GM19025 (cell line): ENCODE data around the gene ERI3.

Source experiments
- ATAC-seq: cut with Tn5 transposase; IDR thresholded peaks from one replicate; pipeline ENCODE4 v1.9.1; 2021; ENCODE audit warnings: mild to moderate bottlenecking, low read depth, moderate library complexity; ENCODE audit not compliant: unreplicated experiment

Gene ERI3

DNA sequence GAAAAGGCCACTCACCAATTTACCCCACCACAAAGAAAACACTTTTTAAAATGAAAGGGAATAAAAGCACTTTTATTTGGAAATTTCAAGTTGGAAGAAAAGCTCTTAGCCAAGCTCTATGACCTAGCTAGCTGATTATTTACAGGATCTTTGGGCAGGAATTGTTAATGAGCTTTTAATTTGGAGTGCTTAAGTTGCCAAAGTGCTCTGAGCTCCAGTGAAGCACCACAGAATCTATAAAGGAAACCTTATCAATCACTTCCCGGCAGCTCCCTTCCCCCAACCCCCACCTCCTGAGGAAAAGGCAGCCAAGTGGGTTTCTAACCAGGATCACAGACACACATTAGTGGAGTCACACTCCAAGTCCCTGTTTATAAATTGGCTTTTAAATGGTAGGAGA lies 1.5 kb downstream of the ERI3 start:
- no peak for ATAC-seq

DNA sequence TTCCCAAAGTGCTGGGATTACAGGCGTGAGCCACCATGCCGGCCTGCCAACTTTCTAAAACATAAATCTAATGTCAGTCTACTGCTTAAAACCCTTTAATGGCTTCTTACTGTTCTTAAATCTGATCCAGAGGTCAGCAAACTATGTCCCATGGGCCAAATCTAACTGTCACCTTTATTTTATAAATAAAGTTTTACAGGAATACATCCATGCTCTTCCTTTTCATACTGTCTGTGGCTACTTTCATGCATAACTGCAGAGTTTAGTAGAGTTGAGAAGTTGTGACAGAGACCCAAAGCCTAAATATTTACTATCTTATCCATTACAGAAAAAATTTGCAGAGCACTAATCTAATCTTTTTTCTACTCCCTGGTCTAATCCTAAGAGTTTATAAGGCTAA lies 3.8 kb downstream of the ERI3 start:
- ATAC-seq = no peak

DNA sequence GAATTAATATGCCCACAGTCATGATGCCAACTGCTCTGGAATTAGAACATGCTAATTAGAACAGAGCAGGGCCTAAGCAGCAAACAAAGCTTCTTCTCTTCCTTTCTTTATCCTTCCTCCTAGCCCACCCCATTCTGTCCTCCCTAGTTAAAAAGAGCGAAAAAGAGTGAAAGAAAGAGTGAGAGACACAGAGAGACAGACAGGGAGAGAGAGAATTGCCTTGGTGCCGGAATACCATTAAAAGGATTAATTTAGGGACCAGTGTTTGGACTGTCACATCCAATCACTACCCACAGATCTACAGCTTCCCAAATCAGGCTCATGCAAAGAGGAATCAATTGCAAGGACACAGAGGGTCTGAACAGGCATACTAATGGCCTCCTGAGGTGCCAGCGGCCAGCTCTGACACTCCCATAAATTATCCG lies 7.0 kb downstream of the ERI3 start:
- ATAC-seq = no peak

DNA sequence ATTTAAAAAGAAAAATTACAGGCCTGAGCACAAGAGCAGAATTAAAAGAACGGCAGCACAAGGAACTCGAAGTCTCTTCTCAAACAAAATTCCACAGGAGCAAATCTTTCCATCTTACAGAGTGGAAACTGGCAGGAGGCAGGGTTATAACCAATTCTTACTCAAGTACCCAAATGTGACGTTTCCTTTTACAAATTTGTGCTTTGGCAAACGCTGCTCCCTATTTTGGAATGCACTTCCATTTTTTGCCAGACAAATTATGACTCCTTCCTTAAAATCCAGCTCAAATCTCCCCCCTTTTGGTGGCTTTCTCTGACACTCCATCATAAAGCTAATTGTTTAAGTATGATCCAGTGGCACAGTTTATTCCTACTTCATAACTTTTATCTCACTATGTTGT lies 7.8 kb downstream of the ERI3 start:
- ATAC-seq = no peak

DNA sequence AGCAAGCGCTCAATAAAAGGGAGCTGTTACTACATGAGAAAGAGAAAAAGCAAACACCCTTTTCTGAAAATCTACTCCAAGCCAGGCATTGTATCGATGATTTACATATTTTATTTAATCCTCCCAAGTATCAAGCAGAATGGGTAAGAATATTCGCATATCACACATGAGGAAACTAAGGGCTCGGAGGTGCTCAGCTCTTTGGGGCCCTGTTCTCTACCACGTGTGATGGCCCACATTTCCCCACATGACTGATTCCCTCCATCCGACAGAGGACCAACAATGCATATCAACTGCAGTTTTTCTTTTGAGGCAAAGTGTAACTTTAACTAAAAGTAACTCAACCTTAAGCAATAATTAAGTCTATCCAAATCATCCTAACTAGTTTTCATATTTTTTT lies 8.2 kb downstream of the ERI3 start:
- no peak for ATAC-seq

DNA sequence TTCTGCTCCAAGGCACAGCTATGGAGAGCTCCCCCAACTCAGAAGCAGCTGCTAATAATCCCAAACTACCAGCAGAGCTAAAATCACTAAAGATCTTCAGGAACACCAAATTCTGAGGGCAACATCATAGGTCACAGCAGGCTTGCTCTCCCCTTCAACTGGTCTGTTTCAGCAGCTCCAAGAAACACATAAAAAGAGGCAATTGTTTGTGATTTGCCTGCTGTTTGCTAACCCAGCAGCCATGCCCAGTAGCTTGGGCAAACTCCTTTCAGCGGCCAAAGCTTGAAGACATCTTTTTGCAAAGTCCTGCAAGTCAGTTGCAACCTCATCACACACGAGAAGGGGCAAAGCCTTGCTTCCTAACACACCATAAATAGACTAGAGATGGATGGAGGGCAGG lies 8.9 kb downstream of the ERI3 start:
- ATAC-seq = no peak

DNA sequence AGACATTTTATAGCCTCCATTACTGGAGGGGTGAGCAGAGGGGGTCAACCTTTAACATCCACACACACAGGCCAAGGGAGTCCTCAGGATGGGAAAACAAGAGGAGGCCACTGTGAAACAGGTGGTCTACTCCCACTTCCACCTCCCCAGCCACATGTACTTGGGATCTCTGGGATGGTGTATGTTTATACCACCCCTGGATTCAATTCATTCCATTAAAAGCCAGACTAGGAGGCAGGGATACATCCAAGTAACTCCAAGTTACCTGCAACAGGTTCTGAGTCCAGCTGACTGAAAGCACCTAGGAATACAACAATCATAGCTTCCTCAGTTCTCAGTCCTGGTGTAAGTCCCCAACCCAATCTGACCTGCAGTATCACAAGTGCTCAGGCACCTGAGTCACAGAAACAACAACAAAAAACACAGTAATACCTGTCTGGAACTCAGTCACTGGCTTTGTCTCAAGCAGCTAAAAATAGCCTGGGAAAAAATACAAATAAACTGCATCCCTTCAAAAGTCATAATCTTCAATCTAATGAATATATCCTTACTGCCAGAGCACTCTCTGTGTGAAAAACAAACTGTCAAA lies 9.8 kb downstream of the ERI3 start:
- ATAC-seq = no peak

DNA sequence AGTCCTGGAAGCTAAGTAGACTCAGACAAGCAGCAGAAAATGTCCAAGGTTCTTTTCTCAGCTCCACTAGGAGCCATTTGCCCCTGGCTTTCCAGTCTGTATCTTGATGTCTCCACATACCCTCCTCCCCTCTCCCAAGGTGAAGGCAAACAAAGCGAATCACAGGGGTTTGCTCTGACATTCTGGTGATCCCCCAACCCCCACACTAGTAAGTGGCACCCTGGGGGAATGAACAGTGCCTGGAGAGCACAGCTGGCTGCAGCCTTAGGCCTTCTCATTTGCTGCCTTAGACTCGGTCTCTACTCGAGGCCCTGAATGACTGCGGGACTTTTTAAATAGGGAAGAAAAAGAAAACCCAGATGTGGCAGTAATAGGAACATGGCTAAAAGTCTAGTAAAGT lies 15.3 kb downstream of the ERI3 start:
- ATAC-seq = no peak

DNA sequence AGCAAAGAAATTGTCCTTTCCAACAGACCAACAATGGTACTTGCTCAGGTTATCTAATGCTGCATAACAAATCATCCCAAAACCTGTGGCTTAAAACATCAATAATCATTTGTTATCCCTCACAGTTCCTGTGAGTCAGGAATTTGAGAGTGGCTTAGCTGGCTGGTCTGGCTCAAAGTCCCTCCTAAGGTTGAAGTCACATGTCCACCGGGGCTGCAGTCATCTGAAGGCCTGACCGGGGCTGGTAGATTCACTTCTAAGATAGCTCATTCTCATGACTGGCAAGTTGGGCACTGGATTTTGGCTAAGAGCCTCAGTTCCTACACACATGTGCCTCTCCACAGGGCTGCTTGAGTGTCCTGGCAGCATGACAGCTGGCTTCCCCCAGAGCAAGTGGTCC lies 16.9 kb downstream of the ERI3 start:
- ATAC-seq = no peak

DNA sequence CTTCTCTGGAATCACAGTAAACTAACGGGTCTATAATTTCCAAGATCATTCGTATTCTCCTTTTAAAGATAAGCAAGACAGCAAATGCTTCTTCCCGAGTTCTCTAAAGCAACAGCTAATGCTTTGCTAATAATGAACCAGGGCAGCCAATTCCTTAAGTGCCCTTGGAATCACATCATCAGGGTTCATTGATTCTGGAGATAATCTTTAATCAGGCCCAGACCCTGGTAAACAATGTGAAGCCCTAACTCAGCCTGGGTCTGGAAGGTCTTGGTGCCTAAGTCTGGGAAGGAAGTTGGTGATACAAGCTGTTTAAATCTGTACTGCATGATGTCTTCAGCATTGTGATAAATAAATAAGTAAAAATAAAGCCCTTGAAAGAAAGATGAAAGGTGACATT lies 18.4 kb downstream of the ERI3 start:
- ATAC-seq = no peak

DNA sequence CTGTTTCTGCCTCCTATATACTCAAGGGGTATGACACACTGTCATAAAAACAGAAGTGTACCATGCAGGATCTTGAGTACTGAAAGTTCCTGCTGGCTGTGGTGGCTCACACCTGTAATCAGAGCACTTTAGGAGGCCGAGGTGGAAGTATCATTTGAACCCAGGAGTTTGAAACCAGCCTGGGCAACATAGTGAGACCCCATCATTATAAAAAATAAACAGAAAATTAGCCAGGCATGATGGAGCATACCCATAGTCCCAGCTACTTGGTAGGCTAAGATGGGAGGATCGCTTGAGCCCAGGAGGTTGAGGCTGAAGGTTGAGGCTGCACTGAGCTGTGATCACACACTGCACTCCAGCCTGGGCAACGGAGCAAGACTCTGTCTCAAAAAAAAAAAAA lies 20.1 kb downstream of the ERI3 start:
- no peak for ATAC-seq

DNA sequence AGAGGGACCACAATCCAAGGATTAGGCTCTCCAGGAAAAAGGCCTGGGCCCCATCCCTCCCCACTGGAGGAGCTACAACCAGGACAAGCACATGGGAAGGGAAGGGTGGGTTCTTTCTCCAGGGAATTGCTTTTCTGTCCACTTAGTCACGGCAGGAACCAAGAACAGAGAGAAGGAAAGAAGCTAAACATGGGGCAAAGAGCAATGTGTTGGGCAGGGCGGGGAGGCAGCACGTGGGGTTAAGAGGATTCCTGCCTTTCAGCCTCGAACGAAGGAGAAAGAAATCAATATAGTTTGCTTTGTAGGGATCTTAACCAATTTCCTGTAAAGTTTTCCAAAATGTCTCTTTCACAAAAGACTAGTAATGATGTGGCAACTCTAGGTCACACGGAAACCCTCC lies 21.7 kb downstream of the ERI3 start:
- ATAC-seq = no peak

DNA sequence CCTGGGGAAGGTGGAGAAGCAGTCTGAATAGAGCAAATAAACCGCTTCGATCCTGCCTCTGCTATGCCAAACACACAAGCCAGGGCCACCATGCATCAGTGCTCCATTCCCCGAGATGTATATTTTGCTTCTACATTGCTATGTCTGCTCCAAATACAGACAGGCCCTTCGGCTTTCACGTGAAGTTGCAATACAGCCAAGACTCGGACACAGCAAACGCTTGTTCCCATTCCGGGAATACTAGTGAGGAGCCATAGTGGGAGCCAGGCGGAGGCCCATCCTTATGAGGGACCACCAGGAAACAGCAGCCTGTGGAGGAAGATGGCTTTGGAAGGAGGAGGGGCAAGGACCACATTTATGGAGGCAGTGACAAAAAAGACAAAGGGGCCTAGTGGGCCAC lies 22.6 kb downstream of the ERI3 start:
- ATAC-seq = no peak

DNA sequence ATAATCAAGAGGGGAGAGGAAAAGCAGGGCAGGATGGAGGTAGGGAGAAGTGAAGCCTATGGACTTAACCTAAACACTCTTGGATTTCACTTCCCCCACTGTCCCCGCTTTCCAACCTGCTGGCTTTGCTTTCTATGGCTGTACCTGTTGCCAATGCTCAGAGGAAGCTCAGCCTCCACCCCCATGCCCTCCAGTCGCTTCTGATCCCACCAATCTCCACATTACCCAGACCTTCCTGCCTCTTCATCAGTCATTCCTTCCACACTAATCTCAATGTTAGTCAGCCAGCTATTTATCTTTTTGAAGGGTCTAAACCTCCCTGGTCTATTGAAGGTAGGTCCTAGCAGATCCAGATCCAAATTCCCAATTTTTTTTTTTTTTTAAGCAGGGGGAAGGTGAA lies 24.1 kb downstream of the ERI3 start:
- no peak for ATAC-seq

DNA sequence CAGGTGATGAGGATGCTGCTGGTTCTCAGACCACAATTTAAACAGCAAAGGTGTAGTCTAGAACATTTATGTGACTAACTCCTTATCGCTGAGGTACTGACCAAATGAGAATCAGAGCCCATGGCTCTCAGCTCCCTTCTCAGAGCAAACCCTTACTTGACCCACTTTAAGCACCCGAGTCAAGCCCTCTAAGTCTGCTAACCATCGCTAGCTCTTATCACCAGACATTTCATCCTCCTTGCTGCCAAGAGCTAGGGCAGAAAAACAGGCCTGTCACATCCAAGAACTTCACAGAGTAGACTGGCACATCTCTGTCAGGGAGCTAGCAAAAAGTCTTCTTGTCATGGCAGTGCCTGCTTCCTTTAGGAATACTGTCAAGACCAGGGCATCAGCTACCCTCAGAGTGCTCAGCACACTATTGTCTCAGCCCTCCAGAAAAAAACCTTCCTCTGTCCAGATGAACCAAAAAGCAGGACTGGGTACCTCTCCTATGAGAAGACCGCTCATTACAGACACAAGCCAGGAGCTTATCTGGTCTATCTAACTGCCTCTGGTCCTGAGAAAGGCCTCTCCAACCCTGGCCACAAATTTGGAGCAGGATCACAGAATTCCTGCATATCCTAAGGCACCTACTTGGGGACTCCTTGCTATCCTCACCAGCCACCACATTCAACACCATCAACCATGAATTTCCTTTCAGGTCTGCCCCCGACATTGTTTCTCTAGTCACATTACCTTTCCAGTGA lies 26.2 kb downstream of the ERI3 start:
- no peak for ATAC-seq

DNA sequence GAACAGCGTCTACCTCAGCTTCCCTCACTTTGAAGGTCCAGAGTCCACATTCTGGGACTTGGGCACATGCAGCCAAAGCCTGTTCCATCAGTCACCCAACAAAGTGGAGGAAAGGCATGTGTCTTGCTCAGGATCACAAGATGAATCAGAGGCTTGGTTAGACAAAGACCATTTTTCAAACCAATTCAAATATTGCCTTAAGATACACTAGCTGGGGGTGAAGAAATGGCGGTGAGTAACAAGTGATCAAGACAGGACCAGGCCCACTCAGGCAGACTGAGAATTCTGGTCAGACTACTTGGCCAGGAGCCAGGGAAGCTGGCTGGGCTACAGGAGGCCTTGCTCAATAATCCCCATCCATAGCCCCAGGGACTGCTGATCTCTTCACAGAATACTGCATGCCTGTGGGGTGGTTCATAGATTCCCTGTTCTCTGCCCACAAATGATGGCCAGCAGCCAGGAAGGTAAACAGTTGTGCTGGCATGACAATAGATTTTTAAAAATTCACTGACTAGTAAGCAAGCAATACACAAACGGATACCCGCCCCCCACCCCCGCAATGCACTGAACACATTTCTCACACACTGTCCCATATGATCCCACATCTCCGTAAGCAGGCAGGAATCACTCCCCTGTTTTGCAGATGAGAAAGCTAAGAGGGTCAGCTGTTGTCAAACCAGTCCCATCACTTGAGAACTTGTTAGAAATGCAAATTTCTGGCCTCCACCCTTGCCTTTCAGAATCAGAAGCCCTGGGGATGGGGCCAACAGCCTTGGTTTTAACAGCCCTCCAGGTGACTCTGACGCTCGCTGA lies 27.2 kb downstream of the ERI3 start:
- ATAC-seq = no peak

DNA sequence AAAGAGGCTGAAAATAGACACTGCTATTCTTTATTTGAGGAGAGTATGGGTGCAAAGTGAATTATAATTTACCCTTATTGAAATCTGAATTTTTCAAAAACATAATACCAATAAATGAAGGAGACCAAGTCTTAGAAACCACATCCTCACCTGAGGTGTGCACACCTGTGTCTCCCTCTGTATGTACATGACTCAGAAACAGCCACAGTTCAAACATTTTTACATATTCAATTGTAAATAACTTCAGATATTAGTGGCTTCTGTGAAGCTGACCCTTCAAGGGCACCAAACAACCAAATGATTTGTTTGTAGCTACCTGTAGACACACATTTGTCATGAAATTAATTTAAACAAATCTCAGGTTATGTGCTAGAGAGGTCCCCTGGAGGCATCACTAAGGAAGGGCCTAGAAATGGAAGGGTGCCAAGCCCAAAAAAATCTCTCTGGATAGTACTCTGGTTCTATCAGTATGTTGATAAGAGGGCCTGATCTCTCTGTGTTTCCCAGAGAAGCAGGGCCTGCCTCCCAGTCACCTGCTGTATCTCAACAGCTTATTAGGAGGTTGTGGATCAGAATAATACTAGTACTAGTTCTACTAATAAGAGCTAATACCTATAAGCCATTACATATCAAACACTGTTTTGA lies 28.1 kb downstream of the ERI3 start:
- no peak for ATAC-seq

DNA sequence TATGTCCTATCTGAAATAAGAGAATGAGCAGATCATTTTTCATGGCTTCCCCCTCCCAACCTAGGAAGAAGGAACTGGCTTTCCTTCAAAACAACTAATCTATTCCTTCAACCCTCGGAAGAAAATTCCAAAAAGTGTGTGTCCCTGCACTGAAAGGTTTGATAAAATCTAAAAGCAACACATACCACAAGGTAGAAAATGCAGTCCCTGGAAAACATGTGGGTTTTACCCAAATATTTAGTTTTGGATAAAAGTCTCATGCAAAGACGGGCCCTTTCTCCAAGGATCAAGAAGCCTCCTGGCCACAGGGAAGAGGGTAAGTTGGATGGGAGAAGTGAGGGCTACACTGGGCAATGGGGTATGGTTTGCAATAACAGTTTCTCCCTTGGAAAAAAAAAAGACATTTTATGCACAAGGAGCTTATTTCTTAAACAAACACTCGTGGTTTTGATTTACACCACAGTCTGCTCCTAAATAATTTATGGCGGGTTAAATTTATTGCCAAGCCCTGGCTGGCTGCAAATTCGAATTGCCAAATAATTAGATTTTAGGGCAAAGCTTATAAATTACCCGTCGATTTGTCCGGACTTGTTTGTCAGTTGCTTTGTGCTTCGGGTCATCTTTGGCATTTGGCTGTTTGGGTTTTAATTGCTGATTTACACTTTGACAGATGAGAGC lies 28.9 kb downstream of the ERI3 start:
- no peak for ATAC-seq

DNA sequence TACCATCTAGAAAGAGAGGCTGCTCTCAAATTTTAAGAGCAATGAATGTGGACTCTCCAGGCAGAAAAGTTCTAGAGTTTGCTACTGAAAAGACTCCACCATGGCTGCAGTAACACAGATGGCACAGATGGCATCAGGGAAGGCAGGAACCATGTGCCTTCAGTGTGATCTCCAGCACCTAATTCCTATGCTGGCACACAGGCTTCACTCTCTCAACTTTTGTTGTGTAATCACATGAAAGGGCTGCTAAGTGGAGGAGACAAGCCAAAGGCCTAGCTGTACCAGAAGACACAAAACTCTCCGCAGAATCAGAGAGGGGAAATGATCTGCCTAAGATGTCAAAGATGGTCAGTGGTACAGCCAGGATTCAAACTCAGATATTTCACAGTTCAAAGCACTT lies 31.1 kb downstream of the ERI3 start:
- no peak for ATAC-seq

DNA sequence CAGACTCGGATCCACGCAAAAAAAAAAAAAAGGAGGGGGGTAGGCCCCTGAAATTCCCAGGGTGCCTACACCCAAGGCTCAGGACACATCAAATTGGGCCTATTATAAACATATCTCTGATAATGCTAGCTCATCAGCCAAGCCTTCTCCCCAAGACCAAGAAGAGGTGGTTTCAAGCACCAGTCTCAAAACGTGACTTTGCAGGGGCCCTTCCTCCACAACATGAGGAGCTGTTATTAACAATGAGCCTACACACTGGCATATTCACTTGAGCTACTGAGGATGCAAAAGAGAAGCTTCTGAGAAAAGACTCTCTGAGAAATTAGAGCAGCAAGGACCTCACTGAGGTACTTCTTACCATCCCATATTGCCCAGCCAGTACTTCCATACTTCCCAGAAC lies 32.7 kb downstream of the ERI3 start:
- ATAC-seq = no peak

DNA sequence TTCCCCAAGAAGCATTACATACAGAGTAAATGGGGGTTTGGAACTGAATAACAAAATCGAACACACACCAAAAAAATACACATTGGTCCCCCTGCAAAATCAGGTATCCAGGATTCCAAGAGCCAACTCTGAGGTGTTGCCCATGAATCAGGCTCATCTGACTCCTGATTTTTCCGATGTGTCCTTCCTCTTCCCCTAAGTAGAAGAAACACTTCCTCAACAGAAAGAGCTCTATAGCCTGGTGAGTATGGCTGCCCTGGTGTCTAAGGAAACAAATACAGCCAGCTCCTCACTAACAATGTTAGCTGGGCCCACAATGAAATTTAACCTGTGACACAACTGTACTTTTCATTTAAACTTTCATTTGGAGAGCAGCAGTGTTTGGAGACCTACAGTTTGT lies 33.6 kb downstream of the ERI3 start:
- ATAC-seq = no peak
